M059J (cell line): ENCODE measurements around the gene GRK3. TPM values are rescaled to one million over a fixed set of nuclear protein-coding genes. Genes with fewer than 3 reads are reported as not detected.
"Not testable (repeated sequence)": the region's sequence is repeated elsewhere in the genome, so short reads cannot be mapped to it uniquely, and the experiment has no call there.

Experiments used
- DNase-seq: peaks from one replicate; pipeline ENCODE4 v3.0.0-alpha.2; 2012; ENCODE audit warnings: low read depth
- total RNA-seq: library from RNA; depleted of rRNA; stranded (reverse); fragments of >200 nt; shearing (Covaris generic); gene quantifications from 2 replicates; pipeline ENCODE4 v1.2.3, GENCODE V29; 2014

The GRK3 gene
- total RNA-seq, 1 experiment from 2014 or later: 4.6 TPM

GRCh38 chr22:25572708-25573171 lies 8.3 kb downstream of the GRK3 start:
- DNase-seq: no peak

GRCh38 chr22:25573841-25574240 lies 9.4 kb downstream of the GRK3 start:
- DNase-seq: no peak

- DNase-seq: no peak
Observed at GRCh38 chr22:25574736-25575135, 10.3 kb downstream of the GRK3 start.

GRCh38 chr22:25575674-25576392 lies 11.4 kb downstream of the GRK3 start:
- not testable (repeated sequence) for DNase-seq

GRCh38 chr22:25581452-25581851 lies 17.0 kb downstream of the GRK3 start:
- not testable (repeated sequence) for DNase-seq

- peak; percentile 52 for DNase-seq
Observed at GRCh38 chr22:25582946-25583345, 18.5 kb downstream of the GRK3 start.

GRCh38 chr22:25584993-25585392 lies 20.5 kb downstream of the GRK3 start:
- peak; percentile 71 for DNase-seq

GRCh38 chr22:25589664-25590063 lies 25.2 kb downstream of the GRK3 start:
- DNase-seq: not testable (repeated sequence)

GRCh38 chr22:25593323-25593722 lies 28.8 kb downstream of the GRK3 start:
- DNase-seq: not testable (repeated sequence)

- no peak for DNase-seq
Observed at GRCh38 chr22:25598609-25599008, 34.1 kb downstream of the GRK3 start.

GRCh38 chr22:25602445-25602844 lies 38.0 kb downstream of the GRK3 start:
- DNase-seq: no peak

GRCh38 chr22:25602916-25603315 lies 38.4 kb downstream of the GRK3 start:
- DNase-seq: peak; percentile 12

- DNase-seq: not testable (repeated sequence)
Observed at GRCh38 chr22:25605146-25605545, 40.7 kb downstream of the GRK3 start.

- not testable (repeated sequence) for DNase-seq
Observed at GRCh38 chr22:25605565-25605964, 41.1 kb downstream of the GRK3 start.

GRCh38 chr22:25611284-25611683 lies 46.8 kb downstream of the GRK3 start:
- DNase-seq: not testable (repeated sequence)

- DNase-seq: not testable (repeated sequence)
Observed at GRCh38 chr22:25613131-25613530, 48.7 kb downstream of the GRK3 start.

GRCh38 chr22:25613558-25613957 lies 49.1 kb downstream of the GRK3 start:
- not testable (repeated sequence) for DNase-seq

GRCh38 chr22:25614791-25615190 lies 50.3 kb downstream of the GRK3 start:
- not testable (repeated sequence) for DNase-seq

- DNase-seq: peak; percentile 48
Observed at GRCh38 chr22:25621986-25622385, 57.5 kb downstream of the GRK3 start.

- no peak for DNase-seq
Observed at GRCh38 chr22:25623310-25623734, 58.8 kb downstream of the GRK3 start.

GRCh38 chr22:25623851-25624250 lies 59.4 kb downstream of the GRK3 start:
- no peak for DNase-seq

GRCh38 chr22:25624476-25624875 lies 60.0 kb downstream of the GRK3 start:
- no peak for DNase-seq

- not testable (repeated sequence) for DNase-seq
Observed at GRCh38 chr22:25625747-25626623, 61.5 kb downstream of the GRK3 start.
